HG03432 (cell line): ENCODE data around the gene LAMC1.
A peak's percentile ranks its signal among the peaks of the same experiment; 100 is the strongest.
"Not testable (repeated sequence)": the region's sequence is repeated elsewhere in the genome, so short reads cannot be mapped to it uniquely, and the experiment has no call there.

Experiments used
- ATAC-seq: cut with Tn5 transposase; IDR thresholded peaks from one replicate; pipeline ENCODE4 v1.9.1; 2021; ENCODE audit warnings: mild to moderate bottlenecking, moderate library complexity; ENCODE audit not compliant: unreplicated experiment

The LAMC1 gene

GRCh38 chr1:183040547-183040971, 17.3 kb downstream of the LAMC1 start:
- ATAC-seq = no peak

- ATAC-seq = no peak
Observed at GRCh38 chr1:183043254-183043653, 20.0 kb downstream of the LAMC1 start.

GRCh38 chr1:183043872-183044854, 20.9 kb downstream of the LAMC1 start:
- ATAC-seq = no peak

- ATAC-seq = no peak
Observed at GRCh38 chr1:183044893-183045649, 21.9 kb downstream of the LAMC1 start.

GRCh38 chr1:183048087-183049085, 25.2 kb downstream of the LAMC1 start:
- ATAC-seq = peak; percentile 100

GRCh38 chr1:183051546-183051945, 28.3 kb downstream of the LAMC1 start:
- ATAC-seq = no peak

GRCh38 chr1:183052861-183053260, 29.6 kb downstream of the LAMC1 start:
- ATAC-seq = no peak

- no peak for ATAC-seq
Observed at GRCh38 chr1:183058851-183059502, 35.8 kb downstream of the LAMC1 start.

- ATAC-seq = no peak
Observed at GRCh38 chr1:183061194-183061593, 38.0 kb downstream of the LAMC1 start.

- ATAC-seq = no peak
Observed at GRCh38 chr1:183063349-183063748, 40.1 kb downstream of the LAMC1 start.

GRCh38 chr1:183065168-183065706, 42.0 kb downstream of the LAMC1 start:
- no peak for ATAC-seq

- not testable (repeated sequence) for ATAC-seq
Observed at GRCh38 chr1:183066432-183066831, 43.2 kb downstream of the LAMC1 start.

GRCh38 chr1:183069562-183070216, 46.5 kb downstream of the LAMC1 start:
- ATAC-seq = no peak

GRCh38 chr1:183070234-183070922, 47.2 kb downstream of the LAMC1 start:
- no peak for ATAC-seq

GRCh38 chr1:183070923-183071618, 47.9 kb downstream of the LAMC1 start:
- ATAC-seq = peak; percentile 86

- ATAC-seq = not testable (repeated sequence)
Observed at GRCh38 chr1:183072595-183072994, 49.4 kb downstream of the LAMC1 start.

- no peak for ATAC-seq
Observed at GRCh38 chr1:183073320-183073719, 50.1 kb downstream of the LAMC1 start.

- ATAC-seq = no peak
Observed at GRCh38 chr1:183074215-183074614, 51.0 kb downstream of the LAMC1 start.
